22Rv1 (cell line): ENCODE measurements around the gene DPH7.

Experiments
- ZFX ChIP-seq: fragments of 450-650 bp; IDR thresholded peaks from 2 replicates; pipeline ENCODE4 v1.6.1; 2017; ENCODE audit warnings: antibody characterized with exemption, borderline replicate concordance
- TF ChIP-seq, protein P1 (sequence below): fragments of 450-650 bp; IDR thresholded peaks from 2 replicates; pipeline ENCODE4 v1.5.1; 2017; ENCODE audit warnings: mild to moderate bottlenecking

DNA sequence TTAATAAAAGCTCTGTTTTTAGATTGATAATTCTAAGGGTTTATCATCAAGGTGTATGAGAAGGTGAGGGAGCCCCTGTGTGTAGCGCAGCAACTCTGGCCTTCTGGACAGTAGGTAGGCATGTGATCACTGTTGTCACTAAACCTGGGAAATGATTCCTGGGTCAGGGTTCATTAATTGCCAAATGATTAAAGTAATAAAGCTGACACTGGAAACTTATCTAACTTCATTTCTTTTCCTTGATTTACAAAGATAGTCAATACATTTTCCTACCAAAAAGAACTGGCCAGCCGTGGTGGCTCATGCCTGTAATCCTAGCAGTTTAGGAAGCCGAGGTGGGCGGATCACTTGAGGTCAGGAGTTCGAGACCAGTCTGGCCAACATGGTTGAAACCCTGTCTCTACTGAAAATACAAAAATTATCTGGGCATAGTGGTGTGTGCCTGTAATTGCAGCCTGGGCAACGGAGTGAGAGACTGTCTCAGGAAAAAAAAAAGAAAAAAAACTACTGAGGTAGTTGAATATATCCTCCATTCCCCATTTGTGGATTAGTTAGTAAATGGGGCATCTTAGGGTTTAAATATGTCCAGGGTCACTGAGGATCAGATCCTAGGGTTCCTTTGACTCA lies 42.5 kb upstream of the DPH7 start:
- TF ChIP-seq, protein P1, sequence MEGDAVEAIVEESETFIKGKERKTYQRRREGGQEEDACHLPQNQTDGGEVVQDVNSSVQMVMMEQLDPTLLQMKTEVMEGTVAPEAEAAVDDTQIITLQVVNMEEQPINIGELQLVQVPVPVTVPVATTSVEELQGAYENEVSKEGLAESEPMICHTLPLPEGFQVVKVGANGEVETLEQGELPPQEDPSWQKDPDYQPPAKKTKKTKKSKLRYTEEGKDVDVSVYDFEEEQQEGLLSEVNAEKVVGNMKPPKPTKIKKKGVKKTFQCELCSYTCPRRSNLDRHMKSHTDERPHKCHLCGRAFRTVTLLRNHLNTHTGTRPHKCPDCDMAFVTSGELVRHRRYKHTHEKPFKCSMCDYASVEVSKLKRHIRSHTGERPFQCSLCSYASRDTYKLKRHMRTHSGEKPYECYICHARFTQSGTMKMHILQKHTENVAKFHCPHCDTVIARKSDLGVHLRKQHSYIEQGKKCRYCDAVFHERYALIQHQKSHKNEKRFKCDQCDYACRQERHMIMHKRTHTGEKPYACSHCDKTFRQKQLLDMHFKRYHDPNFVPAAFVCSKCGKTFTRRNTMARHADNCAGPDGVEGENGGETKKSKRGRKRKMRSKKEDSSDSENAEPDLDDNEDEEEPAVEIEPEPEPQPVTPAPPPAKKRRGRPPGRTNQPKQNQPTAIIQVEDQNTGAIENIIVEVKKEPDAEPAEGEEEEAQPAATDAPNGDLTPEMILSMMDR = peak; percentile 24
- TF ChIP-seq ZFX = no peak
